Measurements from ENCODE around the gene DDX18. TPM values are rescaled to one million over a fixed set of nuclear protein-coding genes. Genes with fewer than 3 reads are reported as not detected.
A peak's percentile ranks its signal among the peaks of the same experiment; 100 is the strongest.

The DDX18 gene
- 99.0 and 103 TPM in 2 replicates for total RNA-seq (2022)
- Bru-seq, nascent RNA, result percentile 96 among the genes with signal in this experiment
- BruChase-seq, experiment 1, labeled RNA remaining after a 2-hour chase, result percentile 98 among the genes with signal in this experiment
- percentile 99 among the genes with signal in this experiment for BruChase-seq, experiment 2, labeled RNA remaining after a 6-hour chase
- long read RNA-seq, transcript DDX18-201 (14 exons, 3,796 nt), result major isoform, 247 of 306 reads
- long read RNA-seq, partial matches to known transcripts, result 26 of 306 reads
- long read RNA-seq, other reads (novel, unspliced or antisense), result 33 of 306 reads

DNA sequence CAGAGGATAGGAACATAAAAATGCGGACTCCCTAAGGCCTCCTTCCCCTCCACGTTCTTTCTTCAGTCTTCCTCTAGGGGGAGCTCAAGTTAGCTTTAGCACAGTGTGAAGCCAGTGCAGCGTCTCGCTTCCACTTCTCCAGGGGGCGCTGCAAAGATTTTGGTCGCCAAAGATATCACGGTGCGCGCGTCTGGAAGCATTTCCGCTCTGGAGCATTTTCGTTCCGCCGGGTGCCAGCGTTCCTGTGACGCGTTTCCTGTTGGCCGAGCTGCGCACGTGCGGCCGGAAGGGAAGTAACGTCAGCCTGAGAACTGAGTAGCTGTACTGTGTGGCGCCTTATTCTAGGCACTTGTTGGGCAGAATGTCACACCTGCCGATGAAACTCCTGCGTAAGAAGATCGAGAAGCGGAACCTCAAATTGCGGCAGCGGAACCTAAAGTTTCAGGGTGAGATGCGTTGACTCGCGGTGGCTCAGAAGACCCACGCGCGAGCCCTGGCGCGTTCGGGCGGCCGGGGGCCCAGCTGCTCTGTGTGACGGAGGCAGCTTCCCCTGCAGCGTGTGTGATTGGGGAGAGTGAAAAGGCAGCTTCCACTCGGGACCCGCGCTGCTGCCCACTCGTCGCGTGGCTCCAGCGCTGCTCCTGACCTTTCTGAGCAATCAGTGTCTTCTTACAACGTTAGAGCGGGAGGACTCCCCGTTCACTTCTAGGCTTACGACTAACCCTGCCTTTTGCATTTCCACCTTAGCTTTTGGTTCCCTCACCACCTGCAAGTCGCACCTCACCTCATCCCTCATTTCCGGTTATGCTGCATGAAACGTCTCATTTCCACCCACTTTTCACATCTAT is at the start of gene DDX18:
TSS of gene DDX18 (plus strand) at position 275 of the 848 bp plus-strand sequence. CDS start at position 362, 87 bp downstream.
- Mint-ChIP-seq H3K27ac (ENCODE audit: unreplicated experiment) (peak within 1 kb of the TSS; percentile 93), H3K4me1 (ENCODE audit: low read depth, unreplicated experiment) (peaks cover 5% of the 10 kb centered on the region), H3K27me3 (ENCODE audit: insufficient read depth, unreplicated experiment) (no peaks in the 10 kb centered on the region), H3K9me3 (ENCODE audit: unreplicated experiment) (no peaks in the 10 kb centered on the region), H3K36me3 (ENCODE audit: insufficient read depth, unreplicated experiment) (peaks cover 31% of the 10 kb centered on the region), H3K4me3 (ENCODE audit: unreplicated experiment) (peak within 1 kb of the TSS; percentile 92)
- ChIA-PET CTCF (interaction anchor here (0.5 to 2.6 kb wide), 13 partner anchors 19 to 1946 kb away, joined by 3 to 61 read pairs (median 4); partner anchors contain the start of gene INSIG2), POLR2A (no interaction called here)
- BruUV-seq (replicated peaks), result no TSS peak
- intact Hi-C loops (cut with micrococcal nuclease; ENCODE audit: unreplicated experiment), result loop anchor here (1.0 kb wide), 2 partner anchors 103 to 189 kb away; no protein-coding TSS in a partner anchor
- H3K27me3 ChIP-seq (replicated peaks; ENCODE audit: control insufficient read depth, insufficient read depth, low read length), result no peaks in the 10 kb centered on the region
- TF ChIP-seq, protein P1, sequence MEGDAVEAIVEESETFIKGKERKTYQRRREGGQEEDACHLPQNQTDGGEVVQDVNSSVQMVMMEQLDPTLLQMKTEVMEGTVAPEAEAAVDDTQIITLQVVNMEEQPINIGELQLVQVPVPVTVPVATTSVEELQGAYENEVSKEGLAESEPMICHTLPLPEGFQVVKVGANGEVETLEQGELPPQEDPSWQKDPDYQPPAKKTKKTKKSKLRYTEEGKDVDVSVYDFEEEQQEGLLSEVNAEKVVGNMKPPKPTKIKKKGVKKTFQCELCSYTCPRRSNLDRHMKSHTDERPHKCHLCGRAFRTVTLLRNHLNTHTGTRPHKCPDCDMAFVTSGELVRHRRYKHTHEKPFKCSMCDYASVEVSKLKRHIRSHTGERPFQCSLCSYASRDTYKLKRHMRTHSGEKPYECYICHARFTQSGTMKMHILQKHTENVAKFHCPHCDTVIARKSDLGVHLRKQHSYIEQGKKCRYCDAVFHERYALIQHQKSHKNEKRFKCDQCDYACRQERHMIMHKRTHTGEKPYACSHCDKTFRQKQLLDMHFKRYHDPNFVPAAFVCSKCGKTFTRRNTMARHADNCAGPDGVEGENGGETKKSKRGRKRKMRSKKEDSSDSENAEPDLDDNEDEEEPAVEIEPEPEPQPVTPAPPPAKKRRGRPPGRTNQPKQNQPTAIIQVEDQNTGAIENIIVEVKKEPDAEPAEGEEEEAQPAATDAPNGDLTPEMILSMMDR (IDR thresholded peaks at IDR 0.05; ENCODE audit: insufficient read depth in 1 of 2, low read depth in 1 of 2, low read length in 1 of 2, severe bottlenecking in 1 of 2, unreplicated experiment in 1 of 2), result peak; percentile 96 to 99
- peaks cover 12% of the 10 kb centered on the region for H3K4me1 ChIP-seq
- DNase-seq, result peak; percentile 97
- peak within 1 kb of the TSS; percentile 60 for H3K4me3 ChIP-seq (ENCODE audit: low read depth, low read length)
- no peaks in the 10 kb centered on the region for H3K9me3 ChIP-seq
- H3K36me3 ChIP-seq (ENCODE audit: control insufficient read depth, insufficient read depth, low read length), result peaks cover 2% of the 10 kb centered on the region; the same call in 1 of the 2 replicates

DNA sequence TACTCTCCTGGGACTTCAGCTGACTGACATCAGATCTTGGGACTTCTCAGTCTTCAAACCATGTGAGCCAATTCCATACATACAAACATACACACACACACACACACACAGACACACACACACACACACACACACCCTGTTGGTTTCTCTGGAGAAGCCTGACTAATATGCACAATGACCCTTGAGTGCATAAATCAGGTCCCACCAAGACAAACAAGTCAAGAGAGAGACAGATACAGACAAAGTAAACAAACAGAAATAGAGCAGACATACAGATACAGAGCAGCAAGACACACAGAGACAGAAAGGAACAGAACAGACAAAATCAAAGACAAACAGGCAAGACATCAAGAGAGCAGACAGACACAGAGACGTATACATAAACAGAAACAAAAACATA is 43.8 kb upstream of the DDX18 start:
- TF ChIP-seq, protein P1 (IDR thresholded peaks at IDR 0.05; ENCODE audit: insufficient read depth in 1 of 2, low read depth in 1 of 2, low read length in 1 of 2, severe bottlenecking in 1 of 2, unreplicated experiment in 1 of 2), result no peak
- no TSS peak for BruUV-seq (replicated peaks)
- intact Hi-C loops (cut with micrococcal nuclease; ENCODE audit: unreplicated experiment), result loop anchor here (5.0 kb wide), 2 partner anchors 233 to 1023 kb away; no protein-coding TSS in a partner anchor
- H3K36me3 ChIP-seq (ENCODE audit: control insufficient read depth, insufficient read depth, low read length), result no peaks in the 10 kb centered on the region
- no peaks in the 10 kb centered on the region for H3K9me3 ChIP-seq
- CTCF ChIA-PET, result no interaction called here
- DNase-seq, result no peak
- H3K4me3 ChIP-seq (ENCODE audit: low read depth, low read length), result no peak overlapping the region
- no peaks in the 10 kb centered on the region for H3K4me1 ChIP-seq
- Mint-ChIP-seq H3K27ac (ENCODE audit: unreplicated experiment) (no peak overlapping the region), H3K4me1 (ENCODE audit: low read depth, unreplicated experiment) (no peaks in the 10 kb centered on the region), H3K27me3 (ENCODE audit: insufficient read depth, unreplicated experiment) (peaks cover 2% of the 10 kb centered on the region), H3K4me3 (ENCODE audit: unreplicated experiment) (no peak overlapping the region), H3K9me3 (ENCODE audit: unreplicated experiment) (no peaks in the 10 kb centered on the region), H3K36me3 (ENCODE audit: insufficient read depth, unreplicated experiment) (no peaks in the 10 kb centered on the region)
- POLR2A ChIA-PET, result no interaction called here
- no peaks in the 10 kb centered on the region for H3K27me3 ChIP-seq (replicated peaks; ENCODE audit: control insufficient read depth, insufficient read depth, low read length)

DNA sequence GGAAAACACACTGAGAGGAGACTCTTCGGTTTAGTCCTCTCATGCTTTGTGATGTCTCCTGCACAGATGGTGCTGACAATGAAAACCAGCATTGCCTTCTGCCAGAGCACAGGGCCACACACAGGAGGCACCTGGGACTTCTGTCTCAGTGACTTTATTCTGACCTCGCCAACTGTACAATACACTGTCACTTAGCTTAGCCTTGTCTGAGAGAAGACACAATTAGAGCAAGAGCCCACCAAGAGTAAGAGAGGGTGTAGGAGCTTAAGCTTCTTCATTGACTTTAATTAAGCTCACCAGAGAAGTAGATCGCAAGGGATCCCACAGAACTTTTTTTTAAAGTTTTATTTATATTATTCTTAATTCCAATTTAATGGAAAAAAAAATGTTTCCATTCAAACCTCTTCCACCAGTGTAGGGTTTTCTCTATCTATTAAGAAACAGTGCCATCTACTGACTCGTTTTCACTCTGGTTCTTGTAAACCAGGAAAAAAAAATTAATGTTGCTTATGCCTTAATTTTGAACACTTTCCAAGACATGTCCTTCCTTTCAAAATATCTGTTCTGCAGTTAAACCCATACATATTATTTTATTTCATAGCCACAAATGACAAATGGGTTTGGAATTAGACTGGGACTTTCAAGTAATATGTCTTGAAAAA is 42.4 kb upstream of the DDX18 start:
- BruUV-seq (replicated peaks), result no TSS peak
- H3K4me3 Mint-ChIP-seq (ENCODE audit: unreplicated experiment), result no peak overlapping the region
- no peak overlapping the region for H3K4me3 ChIP-seq (ENCODE audit: low read depth, low read length)
- H3K27me3 ChIP-seq (replicated peaks; ENCODE audit: control insufficient read depth, insufficient read depth, low read length), result no peaks in the 10 kb centered on the region
- ChIA-PET CTCF (interaction anchor here (1.1 to 1.4 kb wide), 2 partner anchors 13 to 302 kb away, joined by 3 read pairs; no protein-coding TSS in a partner anchor), POLR2A (no interaction called here)
- no peaks in the 10 kb centered on the region for H3K36me3 ChIP-seq (ENCODE audit: control insufficient read depth, insufficient read depth, low read length)
- no peaks in the 10 kb centered on the region for H3K9me3 ChIP-seq
- intact Hi-C loops (cut with micrococcal nuclease; ENCODE audit: unreplicated experiment), result loop anchor here (1.0 to 5.0 kb wide), 3 partner anchors 235 to 1025 kb away; no protein-coding TSS in a partner anchor
- TF ChIP-seq, protein P1 (IDR thresholded peaks at IDR 0.05; ENCODE audit: insufficient read depth in 1 of 2, low read depth in 1 of 2, low read length in 1 of 2, severe bottlenecking in 1 of 2, unreplicated experiment in 1 of 2), result peak; percentile 51 to 67
- H3K4me1 ChIP-seq, result no peaks in the 10 kb centered on the region
- no peak overlapping the region for H3K27ac Mint-ChIP-seq (ENCODE audit: unreplicated experiment)
- DNase-seq, result peak in 1 of 2 experiments; percentile 30
- no peaks in the 10 kb centered on the region for H3K4me1 Mint-ChIP-seq (ENCODE audit: low read depth, unreplicated experiment)
- H3K36me3 Mint-ChIP-seq (ENCODE audit: insufficient read depth, unreplicated experiment), result no peaks in the 10 kb centered on the region
- peaks cover 2% of the 10 kb centered on the region for H3K27me3 Mint-ChIP-seq (ENCODE audit: insufficient read depth, unreplicated experiment)
- no peaks in the 10 kb centered on the region for H3K9me3 Mint-ChIP-seq (ENCODE audit: unreplicated experiment)

All from Caco-2 (cell line).